Endothelial cell of umbilical vein (primary cell): ENCODE results near the gene CREBZF. TPM values are rescaled to one million over a fixed set of nuclear protein-coding genes. Genes with fewer than 3 reads are reported as not detected.
A peak's percentile ranks its signal among the peaks of the same experiment; 100 is the strongest.

ENCODE experiments used
- BruUV-seq: library from RNA; stranded (reverse); fragments of 400-500 nt; replicated peaks from 2 replicates; lab custom pipeline; 2021; lab: Mats Ljungman, UMichigan
- CTCF ChIA-PET: fragments of 300-600, 350-600 bp; sonication (Branson Sonifier 250); formaldehyde crosslinking; loops from one replicate; lab custom pipeline; 2021; ENCODE audit warnings: antibody characterized with exemption, inconsistent platforms; lab: Charles Lee
- POLR2A ChIA-PET: fragments of 300-600, 350-600 bp; sonication (Branson Sonifier 250); formaldehyde crosslinking; loops from one replicate; lab custom pipeline; 2021; ENCODE audit warnings: antibody characterized with exemption, inconsistent platforms; lab: Charles Lee
- DNase-seq: peaks from one replicate; pipeline ENCODE4 v3.0.0-alpha.2; 2011; ENCODE audit warnings: low read depth, low spot score
- FAIRE-seq: peaks from 2 replicates; lab custom pipeline; 2011; peaks lifted over from hg19 to GRCh38; lab: Jason Lieb, UNC
- H2AFZ ChIP-seq: 2 replicates; pipeline ENCODE4 v1.6.0; 2012; ENCODE audit warnings: low read depth, low read length, control low read depth, inconsistent platforms
- H3K27ac ChIP-seq: 2 replicates; pipeline ENCODE4 v1.5.1; 2011; ENCODE audit warnings: low read depth, mild to moderate bottlenecking, control low read depth, low read length, moderate library complexity; ENCODE audit not compliant: insufficient read depth
- H3K27me3 ChIP-seq, 2 experiments: 2 replicates each; pipeline versions ENCODE4 v1.6.0 to v1.6.1; 2011; ENCODE audit warnings: low read length in 2 of 2, mixed read lengths in 1 of 2; ENCODE audit not compliant: control insufficient read depth in 2 of 2, insufficient read depth in 2 of 2
- H3K36me3 ChIP-seq, 2 experiments: 2 replicates in 1 of 2; 3 replicates in 1 of 2; pipeline ENCODE4 v1.5.1; 2011; ENCODE audit warnings: low read length in 2 of 2, mild to moderate bottlenecking in 1 of 2, moderate library complexity in 1 of 2; ENCODE audit not compliant: control insufficient read depth in 2 of 2, insufficient read depth in 2 of 2; ENCODE audit errors: extremely low read depth in 1 of 2
- H3K4me1 ChIP-seq: 3 replicates; pipeline ENCODE4 v1.5.1; 2011; ENCODE audit warnings: mild to moderate bottlenecking, low read length; ENCODE audit not compliant: control insufficient read depth, insufficient read depth; ENCODE audit errors: extremely low read depth
- H3K4me2 ChIP-seq: 2 replicates; pipeline ENCODE4 v1.6.1; 2011; ENCODE audit warnings: low read length, control low read depth, mixed read lengths; ENCODE audit not compliant: insufficient read depth
- H3K4me3 ChIP-seq, 3 experiments: fragments of 200-600 bp in 1 of 3; sonication (generic), shearing (Covaris generic) in 1 of 3; replicated peaks in 1 of 3; 2 replicates each; pipeline ENCODE4 v1.5.1; 2011 to 2016; ENCODE audit warnings: control low read depth in 3 of 3, low read length in 3 of 3, mild to moderate bottlenecking in 2 of 3, inconsistent platforms in 1 of 3, low read depth in 1 of 3, moderate library complexity in 1 of 3; ENCODE audit not compliant: insufficient read depth in 1 of 3
- H3K79me2 ChIP-seq: 2 replicates; pipeline ENCODE4 v1.6.0; 2012; ENCODE audit warnings: low read length, inconsistent platforms; ENCODE audit not compliant: control insufficient read depth, insufficient read depth
- H3K9ac ChIP-seq: replicated peaks from 2 replicates; pipeline ENCODE3; 2011; ENCODE audit warnings: low read length, control low read depth; ENCODE audit not compliant: insufficient read depth; ENCODE audit errors: extremely low read depth
- H3K9me1 ChIP-seq: replicated peaks from 3 replicates; pipeline ENCODE4 v1.6.0; 2011; ENCODE audit warnings: mild to moderate bottlenecking, low read length; ENCODE audit not compliant: control insufficient read depth, insufficient read depth; ENCODE audit errors: extremely low read depth
- H3K9me3 ChIP-seq: replicated peaks from 2 replicates; pipeline ENCODE4 v1.5.1; 2012; ENCODE audit warnings: low read length, inconsistent platforms; ENCODE audit not compliant: control insufficient read depth, insufficient read depth
- H4K20me1 ChIP-seq: replicated peaks from 2 replicates; pipeline ENCODE3; 2011; ENCODE audit warnings: mild to moderate bottlenecking, low read length; ENCODE audit not compliant: control insufficient read depth, insufficient read depth; ENCODE audit errors: extremely low read depth
- CTCF ChIP-seq, 2 donors: IDR thresholded peaks; 1 replicate in 1 of 2; 2 replicates in 1 of 2; pipeline ENCODE4 v1.5.1; 2011; ENCODE audit warnings: low read length in 2 of 2, mild to moderate bottlenecking in 2 of 2, moderate library complexity in 2 of 2, control low read depth in 1 of 2, inconsistent platforms in 1 of 2, low read depth in 1 of 2; ENCODE audit not compliant: insufficient read depth in 1 of 2; ENCODE audit errors: extremely low read depth in 1 of 2
- EZH2 ChIP-seq: IDR thresholded peaks from 2 replicates; pipeline ENCODE4 v1.6.1; 2012; ENCODE audit warnings: borderline replicate concordance, low read depth, mild to moderate bottlenecking, moderate library complexity, low read length, inconsistent platforms; ENCODE audit not compliant: severe bottlenecking
- FOS ChIP-seq: IDR thresholded peaks from 2 replicates; pipeline ENCODE4 v1.6.1; 2011; ENCODE audit warnings: mild to moderate bottlenecking, low read length, moderate library complexity, borderline replicate concordance; ENCODE audit not compliant: insufficient read depth
- GATA2 ChIP-seq: IDR thresholded peaks from 2 replicates; pipeline ENCODE4 v1.7.0; 2011; ENCODE audit warnings: low read depth, mild to moderate bottlenecking, moderate library complexity, mixed read lengths, low read length; ENCODE audit not compliant: insufficient read length, insufficient read depth
- JUN ChIP-seq: IDR thresholded peaks from 2 replicates; pipeline ENCODE4 v1.6.1; 2011; ENCODE audit warnings: borderline replicate concordance, low read depth; ENCODE audit not compliant: insufficient read length, insufficient read depth
- MAX ChIP-seq: IDR thresholded peaks from 2 replicates; pipeline ENCODE4 v1.6.1; 2011; ENCODE audit not compliant: insufficient read depth, insufficient read length
- MYC ChIP-seq: IDR thresholded peaks from one replicate; pipeline ENCODE4 v1.6.1; 2011; ENCODE audit warnings: mild to moderate bottlenecking, low read depth, low read length
- POLR2A ChIP-seq: IDR thresholded peaks from 2 replicates; pipeline ENCODE4 v1.6.1; 2012; ENCODE audit warnings: low read depth, mild to moderate bottlenecking, control low read depth, low read length
- POLR2AphosphoS5 ChIP-seq: IDR thresholded peaks from 2 replicates; pipeline ENCODE4 v1.6.1; 2012; ENCODE audit warnings: low read depth, mild to moderate bottlenecking, control low read depth, low read length, moderate library complexity; ENCODE audit not compliant: insufficient read depth
- dilution Hi-C: fragments of 300-500 bp; cut with MboI; formaldehyde crosslinking; loops from one replicate; pipeline ENCODE4 v1.15.0; 2019; ENCODE audit warnings: low sequenced_read_pairs; ENCODE audit not compliant: extremely low pct_ligation_motif_present
- intact Hi-C: fragments of 100-400 bp; cut with micrococcal nuclease; formaldehyde crosslinking; loops from one replicate; pipeline ENCODE4 v1.10.0; 2022
- polyA plus RNA-seq, 4 experiments: library from polyadenylated mRNA; depleted of rRNA in 3 of 4; stranded (reverse) in 3 of 4; unstranded in 1 of 4; fragments of >200 nt; gene quantifications; 2 replicates each; pipeline versions ENCODE4 v1.2.1 to v1.2.3, GENCODE V29; 2011 to 2012; ENCODE audit warnings: missing spikeins in 1 of 4
- total RNA-seq: library from RNA; stranded (reverse); gene quantifications from 2 replicates; pipeline ENCODE4 v1.2.3, GENCODE V29; 2021

CREBZF gene
- total and polyA plus RNA-seq, 2 donors (not counting 3 experiments of a cell fraction or from before 2014, with no cell fraction given): 15.5 to 35.5 TPM

- FAIRE-seq: no peak
- Histone ChIP-seq H3K4me3 (no peak overlapping the region), H3K36me3 (peaks cover 0 to 4% of the 10 kb centered on the region in 2 experiments), H3K79me2 (peaks cover 29% of the 10 kb centered on the region), H3K4me2 (peak overlapping the region; percentile 92), H2AFZ (no peak overlapping the region), H3K9me1 (no peaks in the 10 kb centered on the region), H3K9ac (no peak overlapping the region), H3K4me1 (peaks cover 16% of the 10 kb centered on the region), H3K27ac (no peak overlapping the region), H3K9me3 (no peaks in the 10 kb centered on the region), H4K20me1 (no peaks in the 10 kb centered on the region), H3K27me3 (peaks cover 2 to 6% of the 10 kb centered on the region in 2 experiments)
- POLR2A ChIA-PET: no interaction called here
- intact Hi-C loops: no loop called here
- TF ChIP-seq POLR2A: no peak
- TF ChIP-seq EZH2: no peak
- no peak for TF ChIP-seq POLR2AphosphoS5
- no peak for TF ChIP-seq GATA2
- no peak for TF ChIP-seq JUN
- no peak for TF ChIP-seq MYC
- TF ChIP-seq CTCF (IDR thresholded peaks at IDR 0.05; ENCODE audit: extremely low read depth in 1 of 2, insufficient read depth in 1 of 2, low read depth in 1 of 2, low read length in 2 of 2): no peak
- no peak for TF ChIP-seq FOS
- TF ChIP-seq MAX: no peak
- dilution Hi-C loops: no loop called here
- DNase-seq: no peak
- CTCF ChIA-PET: no interaction called here
- no TSS peak for BruUV-seq
Observed at GRCh38 chr11:85626496-85626895, 38.4 kb downstream of the CREBZF start.
